GM21526 (cell line): Measurements from ENCODE around the gene SLC8B1.
"Not testable (repeated sequence)": the region's sequence is repeated elsewhere in the genome, so short reads cannot be mapped to it uniquely, and the experiment has no call there.

Source experiments
- ATAC-seq: cut with Tn5 transposase; IDR thresholded peaks from one replicate; pipeline ENCODE4 v1.9.1; 2021; ENCODE audit warnings: moderate library complexity; ENCODE audit not compliant: unreplicated experiment, low FRiP score

The SLC8B1 gene

DNA sequence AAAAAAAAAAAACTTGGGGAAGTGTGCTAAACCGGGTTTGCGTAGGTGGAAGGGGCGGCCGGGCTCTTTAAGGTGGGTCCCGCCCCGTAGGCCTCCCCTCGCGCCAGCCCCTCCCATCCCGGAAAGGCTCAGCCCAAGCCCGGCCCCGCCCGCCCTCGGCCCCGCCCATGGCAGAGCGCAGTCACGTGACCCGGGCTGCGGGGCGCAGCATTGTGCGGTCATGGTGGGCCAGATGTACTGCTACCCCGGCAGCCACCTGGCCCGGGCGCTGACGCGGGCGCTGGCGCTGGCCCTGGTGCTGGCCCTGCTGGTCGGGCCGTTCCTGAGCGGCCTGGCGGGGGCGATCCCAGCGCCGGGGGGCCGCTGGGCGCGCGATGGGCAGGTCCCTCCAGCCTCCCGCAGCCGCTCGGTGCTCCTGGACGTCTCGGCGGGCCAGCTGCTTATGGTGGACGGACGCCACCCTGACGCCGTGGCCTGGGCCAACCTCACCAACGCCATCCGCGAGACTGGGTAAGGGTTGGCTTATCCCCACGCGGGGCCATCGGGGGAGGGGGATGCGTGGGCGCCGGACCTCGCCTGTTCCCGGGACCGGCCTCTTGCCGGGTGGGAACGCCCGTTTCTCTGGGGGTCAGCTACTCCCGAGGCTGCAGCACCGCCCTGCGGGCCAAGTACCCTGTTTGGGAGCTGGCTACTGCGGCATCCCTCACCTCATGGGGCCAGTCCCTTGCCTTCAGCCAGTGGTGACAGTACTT lies 23.6 kb upstream of the SLC8B1 start, which contains the start of gene PLBD2:
Gene PLBD2 (plus strand): TSS at position 207 of the 752 bp plus-strand sequence. CDS start 14 bp downstream, at position 221.
- ATAC-seq: peak; percentile 93

DNA sequence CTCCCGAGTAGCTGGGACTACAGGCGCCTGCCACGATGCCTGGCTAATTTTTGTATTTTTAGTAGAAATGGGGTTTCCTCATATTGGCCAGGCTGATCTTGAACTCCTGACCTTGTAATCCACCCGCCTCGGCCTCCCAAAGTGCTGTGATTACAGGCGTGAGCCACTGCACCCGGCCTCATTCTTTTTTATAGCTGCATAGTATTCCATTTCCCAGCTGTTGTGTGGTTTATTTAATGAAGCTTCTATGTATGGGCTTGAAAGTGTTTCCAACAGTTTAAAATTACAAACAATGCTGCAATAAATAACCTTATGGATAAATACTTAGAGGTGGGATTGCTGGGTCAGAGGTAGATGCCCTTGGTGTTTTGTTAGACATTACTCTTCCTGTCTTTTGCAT lies 19.3 kb upstream of the SLC8B1 start:
- ATAC-seq: not testable (repeated sequence)

DNA sequence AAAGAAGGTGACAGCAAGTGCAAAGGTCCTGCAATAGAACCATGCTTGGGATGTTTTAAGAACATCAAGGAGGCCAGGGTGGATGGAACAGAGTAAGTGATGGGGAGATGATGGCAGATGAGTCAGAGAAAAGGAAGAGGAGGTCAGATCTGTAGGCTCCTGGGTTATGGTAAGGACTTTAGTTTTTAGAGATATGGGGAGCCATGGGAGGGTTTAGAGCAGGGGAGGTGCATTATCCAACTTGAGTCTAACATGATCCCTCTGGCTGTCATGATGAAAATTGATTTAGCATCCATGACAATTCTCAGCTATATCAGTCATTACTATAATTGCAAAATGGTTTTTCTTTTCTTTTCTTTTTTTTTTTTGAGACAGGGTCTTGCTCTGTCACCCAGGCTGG lies 16.2 kb upstream of the SLC8B1 start:
- ATAC-seq: no peak

DNA sequence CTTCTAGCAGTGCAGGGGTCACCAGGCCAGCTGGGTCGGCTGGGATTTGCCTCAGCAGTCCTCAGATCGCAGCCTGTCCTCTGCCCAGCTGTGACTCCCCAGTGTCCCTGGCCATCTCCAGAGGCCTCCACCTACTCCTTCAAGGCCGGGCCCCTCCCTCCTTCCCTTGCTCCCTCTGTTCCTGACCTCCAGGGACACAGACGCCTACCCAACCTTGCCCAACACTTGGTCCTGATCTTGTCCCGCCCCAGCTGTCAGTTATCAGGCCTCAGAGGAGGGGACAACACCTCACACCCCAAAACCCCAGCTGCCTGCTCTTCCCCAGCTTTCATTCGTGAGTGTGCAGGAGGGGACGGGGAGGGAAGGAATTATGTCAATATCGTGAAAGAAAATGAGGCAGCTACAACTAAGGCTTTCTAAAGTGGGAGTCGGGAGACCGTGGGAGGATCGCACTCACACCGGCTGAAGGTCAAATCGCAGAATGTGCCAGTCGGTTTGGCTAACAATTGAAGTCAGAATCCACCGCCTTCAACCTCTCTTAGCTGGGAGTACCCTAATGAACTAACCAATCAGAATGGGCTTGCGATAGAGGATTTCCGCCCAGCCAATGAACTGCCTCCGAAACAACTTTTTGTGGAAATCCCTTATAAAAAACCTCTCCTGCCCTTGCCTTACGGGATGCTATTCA lies 14.1 kb upstream of the SLC8B1 start:
- ATAC-seq: no peak

DNA sequence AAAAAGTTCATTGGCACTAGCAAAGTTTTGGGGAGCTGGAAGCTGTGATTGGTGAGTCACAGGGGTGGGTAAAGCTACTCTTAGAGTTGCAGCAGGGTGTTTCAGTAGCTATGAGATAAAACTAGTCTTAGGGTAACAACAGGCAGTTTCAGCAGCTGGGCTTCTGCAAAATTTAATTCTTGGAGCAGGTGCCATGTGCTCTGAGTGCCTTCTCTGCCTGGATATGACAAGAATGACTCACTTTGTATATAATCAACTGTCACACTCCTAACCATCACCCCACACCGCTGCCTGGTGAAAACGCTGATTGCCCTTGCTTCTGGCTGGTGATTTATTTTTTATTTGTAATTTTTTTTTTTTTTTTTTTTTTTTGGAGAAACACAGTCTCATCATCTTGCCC lies 13.0 kb upstream of the SLC8B1 start:
- no peak for ATAC-seq

DNA sequence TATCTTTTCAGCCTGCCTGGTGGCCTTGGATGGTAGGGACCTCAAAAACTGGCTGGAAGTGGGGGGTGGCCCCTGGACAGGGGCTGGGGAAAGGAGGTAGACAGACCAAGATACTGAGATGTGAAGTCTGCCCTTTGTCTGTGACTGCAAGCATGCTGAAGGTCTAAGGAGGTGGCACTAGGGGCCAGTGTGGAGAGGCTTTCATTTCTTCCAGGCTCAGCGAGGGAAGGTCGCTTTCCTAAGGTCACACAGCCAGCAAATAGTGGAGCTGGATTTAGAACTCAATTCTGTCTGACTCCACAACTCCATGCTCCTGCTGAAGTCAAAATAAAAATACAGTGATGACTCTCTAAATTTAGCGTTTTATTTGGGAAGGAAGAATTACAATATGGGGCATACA lies 12.2 kb upstream of the SLC8B1 start:
- ATAC-seq: no peak

DNA sequence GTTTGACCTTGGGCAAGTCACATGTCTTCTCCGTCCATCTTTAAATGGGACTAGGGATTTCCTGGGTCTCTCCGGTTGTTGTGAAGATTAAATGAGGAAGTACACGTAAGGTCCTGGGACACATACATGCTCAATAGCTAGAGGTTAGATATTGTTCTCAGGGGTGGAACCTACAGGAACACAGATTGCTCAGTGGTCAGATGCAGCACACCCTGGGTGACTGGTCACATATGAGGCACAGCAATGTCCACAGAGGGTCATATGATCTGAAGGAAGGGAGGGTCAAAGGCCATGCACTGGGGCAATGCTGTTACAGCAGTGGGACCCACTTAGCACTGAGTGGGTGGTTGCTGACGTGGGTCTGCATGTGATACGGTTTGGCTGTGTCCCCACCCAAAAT lies 11.4 kb upstream of the SLC8B1 start:
- ATAC-seq: no peak

DNA sequence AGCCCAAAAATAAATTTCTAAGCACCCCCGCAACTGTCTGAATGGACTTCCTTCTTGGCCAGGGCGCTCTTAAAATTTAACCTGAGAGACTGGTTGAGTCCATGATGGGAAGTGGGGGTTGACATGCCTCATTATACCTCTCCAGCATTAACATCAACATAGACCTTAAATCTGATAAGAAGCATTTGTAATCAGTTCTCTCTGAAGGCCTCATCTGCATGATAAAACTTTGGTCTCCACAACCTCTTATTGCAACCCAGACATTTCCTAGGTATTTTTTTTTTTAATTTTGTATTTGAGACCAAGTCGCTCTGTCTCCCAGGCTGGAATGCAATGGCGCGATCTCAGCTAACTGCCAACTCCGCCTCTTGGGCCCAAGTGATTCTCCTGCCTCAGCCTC lies 10.4 kb upstream of the SLC8B1 start:
- ATAC-seq: no peak

DNA sequence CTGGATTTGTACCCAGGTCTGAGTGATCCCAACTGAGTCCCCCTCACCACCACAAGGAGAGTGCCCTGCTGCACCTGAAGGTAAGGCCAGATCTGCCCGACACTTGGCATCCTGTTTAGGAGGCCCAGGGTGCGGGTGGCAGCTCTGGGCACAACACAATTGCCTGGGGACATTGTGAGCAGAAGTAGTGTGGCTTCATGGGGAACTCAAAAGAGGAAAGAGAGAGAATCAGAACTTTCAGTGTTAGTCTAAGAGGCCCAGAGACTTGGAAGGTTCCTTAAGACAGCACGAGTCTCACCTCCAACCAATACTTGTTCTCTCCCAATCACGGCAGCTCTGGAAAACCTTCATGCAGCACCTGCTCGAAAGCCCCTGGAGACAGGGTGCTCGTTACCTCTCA lies 6.6 kb upstream of the SLC8B1 start:
- ATAC-seq: no peak

DNA sequence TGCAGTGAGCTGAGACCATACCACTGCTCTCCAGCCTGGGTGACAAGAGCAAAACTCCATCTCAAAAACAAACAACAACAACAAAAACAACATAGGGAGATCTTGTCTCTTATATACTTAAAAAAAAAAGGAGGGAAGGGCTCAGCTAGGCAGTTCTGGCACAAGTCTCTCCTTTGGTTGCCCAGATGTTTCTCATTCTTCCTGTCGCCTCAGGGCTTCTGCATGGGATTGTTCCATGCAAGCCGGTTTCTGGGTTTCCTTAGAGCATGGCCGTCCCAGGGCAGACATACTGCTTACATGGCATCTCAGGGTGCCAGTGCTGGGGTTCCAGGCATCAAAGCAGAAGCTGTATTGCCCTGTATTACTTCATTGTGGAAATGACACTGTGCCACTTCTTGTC lies 5.2 kb upstream of the SLC8B1 start:
- ATAC-seq: no peak

DNA sequence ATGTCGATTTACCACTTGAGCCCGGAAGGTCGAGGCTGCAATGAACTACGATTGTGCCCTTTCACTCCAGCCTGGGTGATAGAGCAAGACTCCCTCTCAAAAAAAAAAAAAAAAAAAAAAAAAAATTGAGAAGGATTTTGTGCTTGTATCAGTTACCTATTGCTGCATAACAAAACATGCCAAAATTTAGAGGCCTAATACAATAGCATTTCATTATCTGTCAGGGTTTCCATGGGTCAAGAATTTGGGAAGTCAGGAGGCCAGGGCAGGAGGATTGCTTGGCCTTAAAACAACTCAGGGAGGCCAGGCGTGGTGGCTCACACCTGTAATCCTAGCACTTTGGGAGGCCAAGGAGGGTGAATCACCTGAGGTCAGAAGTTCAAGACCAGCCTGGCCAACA lies 4.6 kb upstream of the SLC8B1 start:
- ATAC-seq: no peak

DNA sequence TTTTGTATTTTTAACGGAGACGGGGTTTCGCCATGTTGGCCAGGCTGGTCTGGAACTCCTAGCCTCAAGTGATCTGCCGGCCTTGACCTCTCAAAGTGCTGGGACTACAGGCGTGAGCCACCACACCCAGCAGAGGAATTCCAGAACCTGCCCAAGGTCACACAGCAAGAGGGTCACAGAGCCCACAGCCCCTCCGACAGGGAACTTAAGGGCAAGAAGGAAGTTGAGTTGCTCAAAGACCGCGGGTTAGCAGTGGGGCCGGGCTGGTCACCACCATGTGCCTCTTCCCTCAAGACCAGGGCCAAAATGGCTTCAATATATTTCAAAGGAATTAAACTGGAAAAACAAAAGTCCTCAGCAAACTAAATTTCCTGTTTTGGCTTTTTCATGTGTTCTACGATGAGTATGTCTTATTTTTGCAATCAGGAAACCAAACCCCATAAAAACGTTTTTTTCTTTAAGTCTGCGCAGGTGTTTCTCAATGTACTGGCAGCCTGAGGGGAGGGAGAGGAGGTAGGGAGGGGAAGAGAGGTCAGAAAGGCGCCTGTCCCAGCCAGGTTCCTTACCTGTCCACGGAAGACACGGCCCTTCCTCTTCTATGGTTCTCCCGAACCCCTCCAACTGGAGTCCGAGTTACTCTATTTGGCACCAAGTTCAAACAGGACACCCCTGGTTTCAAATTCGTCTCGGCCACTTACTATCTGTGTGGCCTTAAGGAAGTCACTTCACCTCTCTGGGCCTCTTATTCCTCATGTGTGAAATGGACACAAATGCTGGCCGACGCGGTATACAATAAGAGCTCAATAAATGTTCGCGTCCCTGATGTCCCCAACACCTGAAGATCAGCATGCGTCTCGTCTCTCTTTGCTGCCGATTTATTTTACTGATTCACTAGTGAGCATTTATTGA lies 778 bp downstream of the SLC8B1 start:
- ATAC-seq: peak; percentile 14

DNA sequence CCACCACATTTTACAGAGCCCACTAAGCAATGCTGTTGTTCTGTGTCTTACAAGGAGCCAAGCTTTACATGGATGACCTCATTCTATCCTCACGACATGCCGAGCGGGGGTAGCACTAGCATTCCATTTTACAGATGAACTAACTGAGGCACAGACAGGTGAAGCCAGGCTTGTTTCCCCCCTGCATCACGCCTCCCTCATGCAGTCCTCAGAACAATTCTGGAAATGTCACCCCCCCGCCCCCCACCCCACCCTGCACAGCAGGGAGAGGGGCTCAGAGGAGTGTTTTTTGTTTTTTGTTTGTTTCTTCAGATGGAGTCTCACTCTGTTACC lies 1.5 kb downstream of the SLC8B1 start:
- ATAC-seq: no peak

DNA sequence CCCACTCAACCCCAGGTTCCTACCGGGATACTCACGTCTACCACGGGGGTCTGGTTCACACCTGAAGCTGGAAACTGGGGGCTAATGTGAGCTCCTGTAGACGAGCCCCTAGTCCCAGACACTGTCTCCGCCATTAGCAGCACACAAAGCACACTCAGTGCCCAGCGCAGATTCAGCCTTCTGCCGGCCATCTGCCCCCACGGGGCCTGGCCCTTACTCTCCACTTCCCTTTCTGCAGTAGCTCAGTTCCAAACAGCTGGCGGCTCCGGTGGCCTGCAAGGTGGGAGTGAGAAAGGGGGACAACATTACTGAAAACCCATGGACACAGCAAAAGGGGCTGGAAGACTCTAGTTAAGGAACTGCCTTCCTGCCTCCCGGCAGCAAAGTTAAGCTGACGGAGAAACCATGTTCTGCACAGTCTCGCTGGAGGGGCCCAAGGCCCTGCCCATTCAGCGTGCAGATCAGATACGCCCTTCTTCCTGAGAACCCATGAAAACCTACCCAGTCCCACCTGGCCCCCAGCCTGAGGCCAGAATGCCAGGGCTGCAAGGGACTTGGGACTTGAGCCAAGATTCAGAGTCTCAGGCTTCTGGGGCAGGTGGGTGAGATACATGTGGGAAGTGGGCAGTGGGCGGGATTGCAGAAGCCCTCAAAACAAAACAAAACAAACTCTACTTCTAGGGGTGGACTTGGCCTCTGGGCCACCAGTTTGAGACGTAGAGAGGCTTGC lies 2.1 kb downstream of the SLC8B1 start:
- ATAC-seq: no peak

DNA sequence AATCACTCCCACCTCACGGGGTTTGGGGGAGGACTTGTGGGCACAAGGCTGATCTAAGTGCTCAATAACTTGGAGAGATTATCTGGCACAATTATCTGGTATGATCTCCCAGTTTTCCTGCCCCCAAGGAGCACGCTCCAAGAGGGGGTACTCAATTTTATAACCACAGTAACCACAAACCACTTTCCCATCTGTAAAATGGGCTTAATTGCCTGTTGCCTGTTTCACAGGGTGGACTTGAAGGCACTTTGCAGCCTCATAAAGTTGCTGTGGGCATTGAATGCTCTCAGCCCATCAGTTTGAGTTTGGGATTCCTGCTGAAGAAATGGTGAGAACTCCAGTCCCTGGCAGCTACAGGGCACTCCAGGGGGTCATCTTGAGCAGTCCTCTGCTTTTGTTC lies 4.4 kb downstream of the SLC8B1 start:
- no peak for ATAC-seq

DNA sequence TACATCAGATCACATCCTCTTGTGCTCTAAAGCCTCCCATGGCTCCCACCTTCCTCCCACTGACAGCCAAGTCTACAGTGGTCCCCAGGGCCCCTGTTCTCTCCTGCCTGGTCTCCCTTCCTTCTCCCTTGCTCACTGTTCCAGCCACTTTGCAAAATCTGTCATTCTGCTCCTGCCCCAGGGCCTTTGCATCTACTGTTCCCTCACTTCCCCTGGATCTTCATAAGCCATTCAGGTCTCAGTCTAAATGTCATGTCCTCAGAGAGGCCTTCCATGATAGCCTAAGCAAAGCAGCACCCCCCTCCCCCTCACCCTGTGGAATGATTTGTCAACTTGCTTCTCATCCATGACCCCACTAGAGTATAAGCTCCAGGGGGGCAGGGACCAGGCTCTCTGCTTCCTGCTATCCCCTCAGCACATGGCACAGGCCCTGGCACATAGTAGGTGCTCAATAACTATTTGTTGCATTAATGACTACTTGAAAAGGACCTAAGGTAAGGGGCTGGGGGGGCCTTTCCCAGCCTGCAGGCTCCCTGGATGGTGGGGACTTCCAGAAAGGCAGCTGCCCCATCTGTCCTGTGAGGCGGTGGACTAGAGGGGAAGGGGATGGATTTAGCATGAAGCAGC lies 5.0 kb downstream of the SLC8B1 start:
- ATAC-seq: no peak

DNA sequence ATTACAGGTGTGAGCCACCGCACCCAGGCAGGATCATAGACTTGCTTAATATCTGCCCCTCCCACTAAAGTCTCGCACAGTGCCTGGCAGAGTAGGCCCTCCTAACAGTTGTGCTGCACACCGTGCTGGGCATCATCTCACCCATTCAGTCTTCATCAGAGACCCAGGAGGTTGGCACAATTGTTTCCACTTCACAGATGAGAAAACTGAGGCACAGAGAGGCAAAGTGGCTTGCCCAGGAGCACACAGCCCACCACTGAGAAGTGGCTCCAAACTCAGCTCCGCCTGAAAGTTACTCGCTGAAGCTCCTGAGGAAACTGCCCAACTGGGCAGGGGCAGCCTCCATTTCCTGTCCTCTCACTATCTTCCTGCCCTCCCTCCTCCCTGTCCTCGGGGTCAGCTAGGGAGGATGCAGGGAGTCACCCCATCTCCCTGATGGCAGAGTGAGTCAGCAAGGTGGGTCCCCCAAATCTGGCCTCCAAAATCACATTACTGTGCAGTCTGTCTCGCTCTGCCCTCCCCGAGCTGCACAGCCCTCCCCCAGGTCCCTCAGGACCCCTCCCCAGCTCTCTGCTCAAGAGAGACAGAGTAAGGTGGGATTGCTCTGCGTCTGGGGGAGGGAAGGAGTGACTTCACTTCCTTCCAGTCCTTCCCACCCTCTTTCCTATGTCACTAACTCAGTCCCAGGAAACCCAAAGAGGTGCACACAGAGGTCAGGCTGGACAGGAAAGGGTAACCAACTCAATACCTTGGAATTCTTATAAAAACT lies 5.7 kb downstream of the SLC8B1 start:
- no peak for ATAC-seq

DNA sequence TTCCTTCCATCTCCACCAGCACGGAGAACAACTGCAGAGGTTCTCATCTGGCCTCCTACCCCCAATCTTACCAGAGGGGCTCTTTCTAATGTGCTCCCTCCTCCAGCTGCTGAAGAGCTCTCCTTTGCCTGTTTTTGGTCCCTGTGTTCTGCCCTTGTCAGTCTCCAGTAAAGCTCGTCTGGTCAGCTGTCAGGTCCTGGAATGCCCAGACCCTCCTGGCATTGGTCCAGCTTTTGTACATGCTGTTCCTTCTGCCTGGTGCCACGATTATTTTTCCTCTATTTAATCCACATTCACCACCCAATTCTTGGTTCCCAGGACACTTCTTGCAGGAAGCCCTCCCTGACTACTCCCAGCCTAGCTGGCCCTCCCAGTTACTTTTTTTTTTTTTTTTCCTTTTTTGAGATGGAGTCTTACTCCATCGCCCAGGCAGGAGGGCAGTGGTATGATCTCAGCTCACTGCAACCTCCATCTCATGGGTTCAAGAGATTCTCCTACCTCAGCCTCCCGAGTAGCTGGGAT lies 6.5 kb downstream of the SLC8B1 start:
- ATAC-seq: no peak

DNA sequence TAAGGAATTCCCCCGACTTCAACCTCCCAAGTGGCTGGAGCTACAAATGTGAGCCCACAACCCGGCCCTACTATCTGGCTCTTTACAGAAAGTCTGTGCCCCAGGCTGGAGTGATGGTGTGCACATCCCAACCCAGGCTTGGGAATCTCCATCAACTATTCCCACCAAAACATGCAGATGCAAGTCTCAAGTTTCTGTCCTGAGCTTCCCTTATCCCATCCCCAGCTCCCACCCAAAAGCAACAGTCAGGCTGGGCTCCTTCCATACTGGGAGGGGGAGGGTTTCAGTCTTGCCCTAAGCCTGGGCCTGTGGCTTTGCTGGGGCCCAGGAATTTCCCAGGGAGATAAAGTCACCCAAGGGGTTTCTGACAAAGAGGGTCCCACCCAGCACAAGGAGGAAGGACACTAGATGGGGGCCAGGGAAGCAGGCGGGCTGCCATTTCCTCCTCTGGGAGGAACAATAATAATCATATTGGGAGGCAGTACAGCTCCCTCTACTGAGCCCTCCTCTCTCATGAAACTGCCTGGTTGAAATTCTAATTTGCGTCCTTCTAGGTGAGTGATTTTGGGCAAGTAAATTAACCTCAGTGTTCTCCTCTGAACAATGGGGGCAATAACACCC lies 8.0 kb downstream of the SLC8B1 start:
- no peak for ATAC-seq
